DMS53 treated with DMSO at 0.1 percent for 48 hours (cell line): ENCODE results near the gene EDN2.
A peak's percentile ranks its signal among the peaks of the same experiment; 100 is the strongest.

ENCODE experiments used
- DNase-seq: peaks from one replicate; lab custom pipeline; 2025; ENCODE audit not compliant: unreplicated experiment; lab: John Stamatoyannopoulos, UW

Gene EDN2

GRCh38 chr1:41500378-41500777 lies 15.9 kb upstream of the EDN2 start:
- DNase-seq, result peak; percentile 92

DNA sequence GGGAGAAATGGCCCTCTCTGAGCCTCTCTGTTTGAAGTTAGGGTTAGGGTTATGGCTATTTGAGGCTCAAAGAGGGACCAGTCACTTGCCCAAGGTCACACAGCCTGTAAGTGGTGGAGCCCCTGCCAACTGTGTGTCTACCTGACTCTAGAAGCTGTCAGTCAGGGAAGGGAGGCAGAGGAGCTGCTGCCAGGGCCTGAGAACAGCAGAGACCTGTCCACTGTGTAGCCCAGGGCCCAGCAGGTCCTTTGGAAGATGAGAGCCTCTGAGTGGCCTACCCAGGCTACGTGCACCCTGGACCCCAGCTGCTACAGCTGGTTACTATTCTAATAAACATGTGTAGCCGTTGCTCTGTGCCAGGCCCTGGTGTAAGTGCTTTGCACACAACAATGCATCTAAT lies 15.1 kb upstream of the EDN2 start:
- no peak for DNase-seq

GRCh38 chr1:41498804-41499203 lies 14.3 kb upstream of the EDN2 start:
- no peak for DNase-seq

GRCh38 chr1:41498391-41498790 lies 13.9 kb upstream of the EDN2 start:
- DNase-seq, result no peak

DNA sequence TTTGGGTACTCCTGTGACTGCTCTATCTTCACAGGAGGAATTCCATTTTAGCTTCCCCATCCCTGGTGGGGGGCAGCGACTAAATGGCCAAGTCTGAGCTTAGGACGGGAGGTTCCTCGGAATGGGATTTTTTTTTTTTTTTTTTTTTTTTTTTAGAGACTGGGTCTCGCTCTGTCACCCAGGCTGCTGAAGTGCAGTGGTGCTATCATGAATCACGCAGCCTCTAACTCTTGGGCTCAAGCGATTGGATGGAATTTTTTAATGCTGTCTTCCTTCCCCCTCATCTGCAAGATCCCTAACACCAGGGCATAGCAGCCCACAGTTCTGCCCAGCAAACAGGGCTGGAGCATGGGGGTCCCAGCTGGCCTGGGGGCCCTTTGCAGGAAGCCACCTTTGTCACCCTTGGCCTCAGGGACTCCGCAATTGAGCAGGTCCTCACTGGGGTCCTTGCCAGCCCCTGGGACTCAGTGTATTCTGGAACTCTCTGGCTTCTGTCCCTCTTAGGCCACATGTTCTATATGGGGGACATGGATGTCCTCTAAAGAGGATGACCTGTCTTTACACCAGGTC lies 13.1 kb upstream of the EDN2 start:
- DNase-seq, result no peak

DNA sequence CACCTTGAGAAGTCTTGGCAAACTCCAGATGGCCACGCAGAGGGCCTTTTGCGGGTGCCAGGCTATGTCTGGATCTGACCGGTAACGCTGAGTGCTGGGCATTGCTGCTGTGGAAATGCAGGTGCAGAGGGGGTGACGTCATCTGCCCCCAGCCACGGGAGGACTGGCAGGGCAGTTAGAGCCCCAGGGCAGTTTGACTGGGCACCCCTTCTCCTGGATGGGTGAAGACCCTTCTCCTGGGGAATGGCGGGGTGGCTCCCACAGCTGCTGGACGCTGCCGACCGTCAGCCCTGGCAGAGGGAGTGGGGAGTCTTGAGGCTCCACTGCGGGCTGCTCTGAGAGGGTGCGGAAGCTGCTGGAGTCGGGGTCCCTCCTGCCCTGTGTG lies 12.6 kb upstream of the EDN2 start:
- peak; percentile 23 for DNase-seq

DNA sequence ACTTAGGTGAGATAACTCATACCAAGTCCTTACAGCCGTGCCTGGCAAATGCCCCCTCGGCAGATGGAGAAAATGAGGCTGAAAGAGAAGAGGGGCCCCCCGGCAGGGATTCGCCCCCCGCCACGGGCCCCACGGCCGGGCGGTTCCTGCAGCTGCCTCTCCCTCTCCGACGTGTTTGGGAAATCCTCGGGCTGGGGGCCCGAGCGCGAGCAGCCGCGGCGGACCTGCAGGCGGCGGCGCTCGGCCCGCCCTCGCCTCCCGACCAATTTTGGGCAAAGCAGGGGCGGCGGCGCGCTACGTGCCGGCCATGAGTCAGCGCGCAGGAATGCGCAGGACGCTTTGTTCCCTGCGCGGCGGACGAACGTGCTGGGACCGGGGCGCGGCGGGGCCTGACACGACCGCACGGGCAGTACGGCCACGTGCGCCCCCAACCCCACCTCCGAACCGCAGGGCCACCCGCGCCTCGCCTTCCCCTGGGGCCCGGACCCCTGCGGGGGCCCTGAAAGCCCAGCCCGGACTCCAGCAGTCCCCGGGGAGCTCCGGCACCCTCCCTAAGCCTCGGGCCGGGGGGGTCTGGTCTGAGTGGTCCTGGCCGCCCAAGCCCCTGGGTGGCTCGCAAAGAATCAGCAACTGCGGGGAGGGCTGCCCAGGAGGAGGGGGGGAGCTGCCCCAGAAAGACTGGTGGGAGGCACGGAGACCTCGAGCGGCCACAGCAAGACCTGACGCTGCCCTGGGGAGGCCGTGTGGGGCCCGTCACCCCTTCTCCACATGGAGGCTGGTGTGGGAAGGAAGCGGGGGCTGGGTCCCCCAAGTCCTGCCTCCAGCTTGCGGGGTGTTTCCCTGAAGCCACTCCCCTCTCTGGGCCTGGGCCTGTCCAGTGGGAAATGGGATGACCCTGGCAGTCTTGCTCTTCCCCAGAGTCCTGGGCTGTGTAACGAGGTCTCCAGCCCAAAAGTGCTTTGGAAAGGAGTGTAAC lies 11.9 kb upstream of the EDN2 start:
- DNase-seq, result peak; percentile 43

GRCh38 chr1:41495210-41495948 lies 10.9 kb upstream of the EDN2 start:
- peak; percentile 11 for DNase-seq

GRCh38 chr1:41494351-41495209 lies 10.1 kb upstream of the EDN2 start:
- no peak for DNase-seq

DNA sequence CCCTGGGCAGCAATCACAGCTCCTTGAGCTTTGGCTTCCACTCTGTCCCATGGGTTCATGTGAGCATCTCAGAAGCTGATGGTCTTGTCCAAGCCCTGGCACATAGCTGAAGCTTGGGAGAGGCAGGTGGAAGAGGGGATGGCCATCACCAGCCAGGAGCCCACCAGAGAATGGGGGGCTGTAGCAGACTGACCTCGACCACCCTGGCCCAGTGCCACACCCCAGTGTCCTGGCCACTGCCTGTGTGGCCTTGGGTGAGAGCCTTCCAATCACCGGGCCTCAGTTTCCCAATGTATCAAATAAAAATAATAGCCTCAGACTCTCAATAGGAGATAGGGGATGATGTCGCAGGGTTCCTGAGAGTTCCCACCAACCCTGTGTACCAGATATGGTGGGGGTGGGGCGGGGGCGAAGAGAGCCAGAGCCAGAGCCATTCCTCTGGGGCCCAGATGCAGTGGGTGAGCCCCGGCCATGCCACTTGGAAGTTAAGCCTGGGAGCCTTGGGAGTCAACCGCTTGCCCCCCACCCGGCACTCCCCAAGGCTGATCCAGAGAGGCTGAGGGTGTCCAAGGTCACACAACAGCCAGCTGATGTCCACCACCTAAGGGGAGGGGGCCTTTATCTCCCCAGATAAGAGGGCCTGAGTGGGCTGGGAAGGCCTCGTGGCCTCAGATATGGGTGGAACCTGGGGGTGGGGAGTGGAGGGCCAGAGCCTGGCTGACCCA lies 9.3 kb upstream of the EDN2 start:
- no peak for DNase-seq

DNA sequence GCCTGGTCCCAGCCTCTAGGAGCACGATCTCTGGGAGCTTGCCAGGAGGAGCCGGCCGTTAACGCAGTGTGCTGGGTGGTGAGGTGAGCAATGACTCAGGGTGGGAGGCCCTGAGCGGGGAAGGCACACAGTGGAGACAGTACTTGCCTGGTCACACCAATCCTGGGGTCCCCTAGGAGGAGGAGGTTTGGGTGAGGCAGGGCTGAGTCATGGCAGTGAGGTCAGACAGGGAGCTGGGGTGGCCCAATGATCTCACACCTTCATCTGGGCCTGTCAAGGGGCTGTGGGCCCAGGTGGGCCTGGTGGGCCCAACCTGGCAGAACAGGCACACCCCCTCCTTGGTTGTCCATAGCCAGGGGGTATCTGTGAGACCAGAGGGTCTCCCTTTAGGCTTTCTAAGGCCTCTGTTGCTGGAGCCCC lies 8.6 kb upstream of the EDN2 start:
- no peak for DNase-seq

GRCh38 chr1:41492341-41492848 lies 7.9 kb upstream of the EDN2 start:
- DNase-seq, result peak; percentile 41

- no peak for DNase-seq
These were observed 6.4 kb upstream of the EDN2 start for GRCh38 chr1:41490911-41491310.

- DNase-seq, result no peak
These were observed 5.1 kb upstream of the EDN2 start for GRCh38 chr1:41489561-41489960.

GRCh38 chr1:41488040-41488951 lies 3.8 kb upstream of the EDN2 start:
- DNase-seq, result no peak

DNA sequence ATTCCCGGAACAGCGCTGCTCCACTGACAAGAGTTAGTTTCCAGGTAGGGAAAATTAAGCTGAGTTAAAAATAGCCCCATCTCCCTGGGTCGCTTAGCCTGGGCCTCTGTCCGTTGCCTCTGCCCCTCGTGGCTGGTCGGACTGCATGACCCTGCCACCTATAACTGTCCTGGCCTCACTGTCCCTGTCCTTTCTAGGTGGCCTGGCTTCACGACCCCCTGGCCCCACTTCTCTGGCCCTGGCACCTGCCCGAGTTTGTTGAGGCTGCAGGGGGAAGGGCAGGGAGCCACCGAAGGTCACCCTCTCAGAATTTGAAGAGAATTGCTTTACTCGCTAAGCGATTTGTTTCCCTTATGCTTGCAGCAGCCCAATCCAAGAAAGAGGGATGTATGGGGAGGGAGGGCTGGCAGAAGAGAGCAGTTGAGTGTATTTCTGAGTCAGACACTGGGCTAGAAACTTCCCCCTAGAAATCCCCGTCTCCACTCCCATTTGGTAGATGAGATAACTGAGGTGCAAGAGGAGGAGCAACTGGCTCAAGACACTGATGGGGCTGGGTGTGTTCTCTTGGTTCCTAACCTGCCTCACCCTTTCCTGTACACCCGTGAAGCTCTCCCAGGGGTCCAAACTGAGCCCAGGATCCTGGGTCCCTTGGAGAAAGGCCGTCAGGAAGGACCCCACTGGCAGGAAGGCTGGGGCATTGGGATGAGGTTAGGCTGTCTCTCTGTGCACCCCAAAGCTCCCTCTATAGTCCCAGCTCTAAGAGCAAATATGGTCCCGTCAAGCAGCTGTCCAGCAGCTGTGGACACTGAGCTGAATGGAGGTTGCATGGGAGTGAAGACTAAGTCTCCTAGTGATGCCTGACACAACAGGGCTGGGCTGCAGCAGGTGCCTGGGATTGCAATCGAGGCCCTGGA lies 2.9 kb upstream of the EDN2 start:
- no peak for DNase-seq

GRCh38 chr1:41486371-41487125 lies 2.1 kb upstream of the EDN2 start:
- DNase-seq, result no peak
